ENCODE measurements around the gene KRT2. TPM values are rescaled to one million over a fixed set of nuclear protein-coding genes. Genes with fewer than 3 reads are reported as not detected.

The KRT2 gene
- total RNA-seq, 1 donor from 2014 or later = not detected

- no peak overlapping the region for H2AFZ ChIP-seq (ENCODE audit: low read depth, low read length)
- H3K4me1 ChIP-seq (ENCODE audit: insufficient read depth, low read length) = no peaks in the 10 kb centered on the region
- DNase-seq (ENCODE audit: low read depth) (no peak), FAIRE-seq (no peak)
- no peak overlapping the region for H3K27ac ChIP-seq (ENCODE audit: low read depth, low read length)
- Mint-ChIP-seq H3K27me3 (ENCODE audit: low read depth, unreplicated experiment) (peaks cover 65% of the 10 kb centered on the region), H3K27ac (ENCODE audit: unreplicated experiment) (no peak overlapping the region), H3K4me1 (ENCODE audit: low read depth, unreplicated experiment) (peaks cover 1% of the 10 kb centered on the region), H3K9me3 (ENCODE audit: unreplicated experiment) (no peaks in the 10 kb centered on the region), H3K4me3 (ENCODE audit: unreplicated experiment) (no peak overlapping the region), H3K36me3 (ENCODE audit: low read depth, unreplicated experiment) (no peaks in the 10 kb centered on the region)
- no peaks in the 10 kb centered on the region for H3K36me3 ChIP-seq (ENCODE audit: insufficient read depth, low read length)
- H3K9me3 ChIP-seq (ENCODE audit: insufficient read depth, low read depth, low read length) = no peaks in the 10 kb centered on the region
- H3K27me3 ChIP-seq (ENCODE audit: insufficient read depth, low read length) = peaks cover 20% of the 10 kb centered on the region
- no peak overlapping the region for H3K4me2 ChIP-seq (ENCODE audit: low read length)
- no peak overlapping the region for H3K4me3 ChIP-seq (ENCODE audit: insufficient read depth, low read depth, low read length)
- H4K20me1 ChIP-seq (ENCODE audit: insufficient read depth, low read length) = no peaks in the 10 kb centered on the region
- no peak overlapping the region for H3K9ac ChIP-seq (ENCODE audit: low read length)
- no peaks in the 10 kb centered on the region for H3K79me2 ChIP-seq (ENCODE audit: insufficient read depth, low read length)
- TF ChIP-seq EZH2 (IDR thresholded peaks at IDR 0.05; ENCODE audit: insufficient read depth, low read length) = no peak
- TF ChIP-seq CTCF (IDR thresholded peaks at IDR 0.05; ENCODE audit: insufficient read depth, low read depth, low read length) = no peak
These were observed 5.4 kb upstream of the KRT2 start for GRCh38 chr12:52657250-52657902.

GRCh38 chr12:52656616-52657015 lies 4.6 kb upstream of the KRT2 start:
- H3K27ac Mint-ChIP-seq (ENCODE audit: unreplicated experiment) = no peak overlapping the region
- Histone ChIP-seq H3K79me2 (ENCODE audit: insufficient read depth, low read length) (no peaks in the 10 kb centered on the region), H3K4me2 (ENCODE audit: low read length) (no peak overlapping the region), H3K4me1 (ENCODE audit: insufficient read depth, low read length) (no peaks in the 10 kb centered on the region), H3K4me3 (ENCODE audit: insufficient read depth, low read depth, low read length) (no peak overlapping the region), H2AFZ (ENCODE audit: low read depth, low read length) (no peak overlapping the region), H3K36me3 (ENCODE audit: insufficient read depth, low read length) (no peaks in the 10 kb centered on the region), H3K9me3 (ENCODE audit: insufficient read depth, low read depth, low read length) (no peaks in the 10 kb centered on the region), H3K9ac (ENCODE audit: low read length) (no peak overlapping the region), H3K27ac (ENCODE audit: low read depth, low read length) (no peak overlapping the region), H3K27me3 (ENCODE audit: insufficient read depth, low read length) (peaks cover 20% of the 10 kb centered on the region), H4K20me1 (ENCODE audit: insufficient read depth, low read length) (no peaks in the 10 kb centered on the region)
- H3K27me3 Mint-ChIP-seq (ENCODE audit: low read depth, unreplicated experiment) = peaks cover 60% of the 10 kb centered on the region
- H3K4me3 Mint-ChIP-seq (ENCODE audit: unreplicated experiment) = no peak overlapping the region
- no peaks in the 10 kb centered on the region for H3K36me3 Mint-ChIP-seq (ENCODE audit: low read depth, unreplicated experiment)
- DNase-seq (ENCODE audit: low read depth) = no peak
- no peak for FAIRE-seq
- H3K9me3 Mint-ChIP-seq (ENCODE audit: unreplicated experiment) = no peaks in the 10 kb centered on the region
- no peak for TF ChIP-seq CTCF (IDR thresholded peaks at IDR 0.05; ENCODE audit: insufficient read depth, low read depth, low read length)
- no peak for TF ChIP-seq EZH2 (IDR thresholded peaks at IDR 0.05; ENCODE audit: insufficient read depth, low read length)
- H3K4me1 Mint-ChIP-seq (ENCODE audit: low read depth, unreplicated experiment) = peaks cover 1% of the 10 kb centered on the region

- H3K4me1 Mint-ChIP-seq (ENCODE audit: low read depth, unreplicated experiment) = peaks cover 1% of the 10 kb centered on the region
- Histone ChIP-seq H3K4me3 (ENCODE audit: insufficient read depth, low read depth, low read length) (no peak overlapping the region), H2AFZ (ENCODE audit: low read depth, low read length) (no peak overlapping the region), H4K20me1 (ENCODE audit: insufficient read depth, low read length) (no peaks in the 10 kb centered on the region), H3K79me2 (ENCODE audit: insufficient read depth, low read length) (no peaks in the 10 kb centered on the region), H3K4me1 (ENCODE audit: insufficient read depth, low read length) (no peaks in the 10 kb centered on the region), H3K27ac (ENCODE audit: low read depth, low read length) (no peak overlapping the region), H3K27me3 (ENCODE audit: insufficient read depth, low read length) (peaks cover 20% of the 10 kb centered on the region), H3K9ac (ENCODE audit: low read length) (no peak overlapping the region), H3K4me2 (ENCODE audit: low read length) (no peak overlapping the region), H3K36me3 (ENCODE audit: insufficient read depth, low read length) (no peaks in the 10 kb centered on the region), H3K9me3 (ENCODE audit: insufficient read depth, low read depth, low read length) (no peaks in the 10 kb centered on the region)
- TF ChIP-seq EZH2 (IDR thresholded peaks at IDR 0.05; ENCODE audit: insufficient read depth, low read length) (no peak), CTCF (IDR thresholded peaks at IDR 0.05; ENCODE audit: insufficient read depth, low read depth, low read length) (no peak)
- H3K4me3 Mint-ChIP-seq (ENCODE audit: unreplicated experiment) = no peak overlapping the region
- no peak for FAIRE-seq
- no peak for DNase-seq (ENCODE audit: low read depth)
- peaks cover 57% of the 10 kb centered on the region for H3K27me3 Mint-ChIP-seq (ENCODE audit: low read depth, unreplicated experiment)
- H3K9me3 Mint-ChIP-seq (ENCODE audit: unreplicated experiment) = no peaks in the 10 kb centered on the region
- no peak overlapping the region for H3K27ac Mint-ChIP-seq (ENCODE audit: unreplicated experiment)
- no peaks in the 10 kb centered on the region for H3K36me3 Mint-ChIP-seq (ENCODE audit: low read depth, unreplicated experiment)
These were observed 3.7 kb upstream of the KRT2 start for GRCh38 chr12:52655720-52656124.

All from astrocyte (in vitro differentiated cells and primary cell).